Neural cell (in vitro differentiated cells): ENCODE measurements around the gene GPRC6A. TPM values are rescaled to one million over a fixed set of nuclear protein-coding genes. Genes with fewer than 3 reads are reported as not detected.

Source experiments
- H2AFZ ChIP-seq: fragments of 200-600, 300-800 bp; sonication (generic), shearing (Covaris generic); 2 replicates; pipeline ENCODE4 v1.6.0; 2014; ENCODE audit warnings: low read depth, mild to moderate bottlenecking, antibody characterized with exemption, low read length, moderate library complexity
- H3F3A ChIP-seq: fragments of 200-600 bp; shearing (Covaris generic); 2 replicates; pipeline ENCODE4 v1.6.1; 2016; ENCODE audit warnings: mild to moderate bottlenecking, moderate library complexity, mixed read lengths, antibody characterized with exemption, low read length; ENCODE audit not compliant: insufficient read depth, poor library complexity, severe bottlenecking
- H3K27ac ChIP-seq: fragments of 200-600, 300-800 bp; sonication (generic), shearing (Covaris generic); 2 replicates; pipeline ENCODE4 v1.5.1; 2014; ENCODE audit warnings: mild to moderate bottlenecking, low read length, moderate library complexity
- H3K27me3 ChIP-seq: fragments of 300-800, 200-600 bp; sonication (generic), shearing (Covaris generic); 2 replicates; pipeline ENCODE4 v1.6.0; 2014; ENCODE audit warnings: mild to moderate bottlenecking, low read depth, low read length, moderate library complexity; ENCODE audit not compliant: insufficient read depth
- H3K36me3 ChIP-seq: fragments of 300-800, 200-600 bp; sonication (generic), shearing (Covaris generic); 2 replicates; pipeline ENCODE4 v1.5.1; 2014; ENCODE audit warnings: mild to moderate bottlenecking, antibody characterized with exemption, low read length, moderate library complexity; ENCODE audit not compliant: insufficient read depth
- H3K4me2 ChIP-seq: fragments of 300-800, 200-600 bp; sonication (generic), shearing (Covaris generic); 2 replicates; pipeline ENCODE4 v1.6.0; 2014; ENCODE audit warnings: mild to moderate bottlenecking, low read length
- H3K4me3 ChIP-seq: fragments of 300-800, 200-600 bp; sonication (generic), shearing (Covaris generic); 2 replicates; pipeline ENCODE4 v1.5.1; 2014; ENCODE audit warnings: mild to moderate bottlenecking, low read length, moderate library complexity
- H3K79me2 ChIP-seq: fragments of 200-600 bp; shearing (Covaris generic); replicated peaks from 2 replicates; pipeline ENCODE4 v1.6.0; 2014; ENCODE audit warnings: mild to moderate bottlenecking, low read length, moderate library complexity; ENCODE audit not compliant: insufficient read depth
- H3K9ac ChIP-seq: fragments of 300-800, 200-600 bp; sonication (generic), shearing (Covaris generic); 2 replicates; pipeline ENCODE4 v1.6.1; 2016; ENCODE audit warnings: mild to moderate bottlenecking, low read length, mixed read lengths
- H3K9me2 ChIP-seq: fragments of 200-600 bp; shearing (Covaris generic); 2 replicates; pipeline ENCODE4 v1.6.1; 2016; ENCODE audit warnings: mild to moderate bottlenecking, low read length, mixed read lengths; ENCODE audit not compliant: insufficient read depth
- H3K9me3 ChIP-seq: fragments of 200-600, 300-800 bp; sonication (generic), shearing (Covaris generic); 2 replicates; pipeline ENCODE4 v1.6.1; 2016; ENCODE audit warnings: mild to moderate bottlenecking, mixed run types, low read length, moderate library complexity, mixed read lengths
- H4K20me1 ChIP-seq: fragments of 200-600 bp; shearing (Covaris generic); 2 replicates; pipeline ENCODE4 v1.6.1; 2016; ENCODE audit warnings: mild to moderate bottlenecking, mixed run types; ENCODE audit not compliant: insufficient read depth
- CTCF ChIP-seq: fragments of 450-650 bp; IDR thresholded peaks from 2 replicates; pipeline ENCODE4 v1.5.1; 2014; ENCODE audit warnings: antibody characterized with exemption, mild to moderate bottlenecking, moderate library complexity; ENCODE audit not compliant: poor library complexity, severe bottlenecking
- EZH2 ChIP-seq: fragments of 200-600, 300-800 bp; shearing (Covaris generic), sonication (generic); IDR thresholded peaks from 2 replicates; pipeline ENCODE4 v1.6.1; 2014; ENCODE audit warnings: antibody characterized with exemption, low read length, borderline replicate concordance, mild to moderate bottlenecking; ENCODE audit not compliant: insufficient read depth, poor library complexity, severe bottlenecking
- MXI1 ChIP-seq: fragments of 450-650 bp; conservative IDR thresholded peaks from 2 replicates; pipeline ENCODE4 v1.6.1; 2014; ENCODE audit warnings: antibody characterized with exemption, mild to moderate bottlenecking; ENCODE audit not compliant: poor library complexity, severe bottlenecking
- RAD21 ChIP-seq: fragments of 450-650 bp; conservative IDR thresholded peaks from 2 replicates; pipeline ENCODE4 v1.6.1; 2014; ENCODE audit warnings: antibody characterized with exemption, mild to moderate bottlenecking, moderate library complexity
- REST ChIP-seq: IDR thresholded peaks from 2 replicates; pipeline ENCODE4 v1.6.1; 2012; ENCODE audit warnings: borderline replicate concordance
- SMC3 ChIP-seq: fragments of 450-650 bp; conservative IDR thresholded peaks from 2 replicates; pipeline ENCODE4 v1.6.1; 2014; ENCODE audit warnings: antibody characterized with exemption, mild to moderate bottlenecking, moderate library complexity; ENCODE audit not compliant: poor library complexity
- TAF1 ChIP-seq: IDR thresholded peaks from 2 replicates; pipeline ENCODE4 v1.6.1; 2012; ENCODE audit warnings: low read depth
- polyA plus RNA-seq: library from polyadenylated mRNA; depleted of rRNA; stranded (reverse); fragments of >200 nt; gene quantifications from 2 replicates; pipeline ENCODE4 v1.2.3, GENCODE V29; 2014

Gene GPRC6A
- polyA plus RNA-seq, 1 donor from 2014 or later, result not detected

- Histone ChIP-seq H3F3A (no peaks in the 10 kb centered on the region), H3K9me2 (no peaks in the 10 kb centered on the region)
Measured at GRCh38 chr6:116847227-116847626, 18.3 kb upstream of the GPRC6A start.

GRCh38 chr6:116842459-116842858, 13.6 kb upstream of the GPRC6A start:
- H3K4me2 ChIP-seq, result no peak overlapping the region
- H4K20me1 ChIP-seq, result no peaks in the 10 kb centered on the region
- no peaks in the 10 kb centered on the region for H3K79me2 ChIP-seq
- no peak overlapping the region for H2AFZ ChIP-seq
- H3K9me2 ChIP-seq, result no peaks in the 10 kb centered on the region
- no peaks in the 10 kb centered on the region for H3K27me3 ChIP-seq
- no peak overlapping the region for H3K9ac ChIP-seq
- no peak overlapping the region for H3K4me3 ChIP-seq
- H3K36me3 ChIP-seq, result no peaks in the 10 kb centered on the region
- no peak for TF ChIP-seq TAF1
- no peak for TF ChIP-seq EZH2
- no peak for TF ChIP-seq MXI1
- no peak for TF ChIP-seq CTCF
- no peak for TF ChIP-seq REST
- H3K27ac ChIP-seq, result no peak overlapping the region
- H3K9me3 ChIP-seq, result no peaks in the 10 kb centered on the region
- H3F3A ChIP-seq, result no peaks in the 10 kb centered on the region

More at GRCh38 chr6:116847227-116847626, 18.3 kb upstream of the GPRC6A start:
- no peak overlapping the region for H3K9ac ChIP-seq
- H4K20me1 ChIP-seq, result no peaks in the 10 kb centered on the region
- no peaks in the 10 kb centered on the region for H3K36me3 ChIP-seq
- H3K79me2 ChIP-seq, result no peaks in the 10 kb centered on the region
- peak; percentile 17 for TF ChIP-seq SMC3
- TF ChIP-seq RAD21, result peak; percentile 58
- no peak for TF ChIP-seq EZH2
- peak; percentile 50 for TF ChIP-seq CTCF
- H3K9me3 ChIP-seq, result no peaks in the 10 kb centered on the region
- no peak overlapping the region for H3K27ac ChIP-seq
- H3K27me3 ChIP-seq, result no peaks in the 10 kb centered on the region
- H3K4me2 ChIP-seq, result no peak overlapping the region
- no peak overlapping the region for H3K4me3 ChIP-seq
- no peak overlapping the region for H2AFZ ChIP-seq
